CD4-positive, alpha-beta T cell (primary cell): Measurements from ENCODE around the gene SLC12A3. TPM values are rescaled to one million over a fixed set of nuclear protein-coding genes. Genes with fewer than 3 reads are reported as not detected.
A peak's percentile ranks its signal among the peaks of the same experiment; 100 is the strongest.
"Not testable (repeated sequence)": the region's sequence is repeated elsewhere in the genome, so short reads cannot be mapped to it uniquely, and the experiment has no call there.

Experiments
- ATAC-seq: fragments of 200-7000 bp; cut with Tn5 transposase; one replicate; pipeline ENCODE4 v1.10.0; 2022; ENCODE audit warnings: mild to moderate bottlenecking; ENCODE audit not compliant: poor library complexity
- CTCF ChIA-PET: fragments of 350-600 bp; sonication (Branson Sonifier 250); formaldehyde crosslinking; loops from one replicate; lab custom pipeline; 2021; ENCODE audit warnings: antibody characterized with exemption, inconsistent platforms; lab: Charles Lee
- POLR2A ChIA-PET: fragments of 350-600 bp; sonication (Branson Sonifier 250); formaldehyde crosslinking; loops from one replicate; lab custom pipeline; 2021; ENCODE audit warnings: antibody characterized with exemption, inconsistent platforms; lab: Charles Lee
- DNase-seq, 14 experiments: peaks; one replicate each; pipeline ENCODE4 v3.0.0-alpha.2; 2013 to 2020; ENCODE audit warnings: mixed read lengths in 2 of 14
- H3K27ac ChIP-seq, 2 donors: one replicate each; pipeline versions ENCODE4 v1.5.1 to v1.7.0; 2013; ENCODE audit warnings: low read length in 2 of 2, low read depth in 1 of 2, mild to moderate bottlenecking in 1 of 2
- H3K27me3 ChIP-seq, 2 experiments: 1 replicate in 1 of 2; 2 replicates in 1 of 2; pipeline versions ENCODE4 v1.6.1 to v1.7.0; 2013; ENCODE audit warnings: low read length in 2 of 2, control low read depth in 1 of 2, mild to moderate bottlenecking in 1 of 2, moderate library complexity in 1 of 2; ENCODE audit not compliant: insufficient read depth in 2 of 2, control insufficient read depth in 1 of 2
- H3K36me3 ChIP-seq: one replicate; pipeline ENCODE4 v1.6.1; 2013; ENCODE audit warnings: low read length, control low read depth; ENCODE audit not compliant: insufficient read depth
- H3K4me1 ChIP-seq: one replicate; pipeline ENCODE4 v1.6.1; 2013; ENCODE audit warnings: low read length, control low read depth; ENCODE audit not compliant: insufficient read depth
- H3K4me3 ChIP-seq: one replicate; pipeline ENCODE4 v1.5.1; 2013; ENCODE audit warnings: mild to moderate bottlenecking, low read length, moderate library complexity
- H3K9me3 ChIP-seq, 2 experiments: 1 replicate in 1 of 2; 2 replicates in 1 of 2; pipeline versions ENCODE4 v1.6.1 to v1.7.0; 2013; ENCODE audit warnings: low read length in 2 of 2, mild to moderate bottlenecking in 2 of 2, control low read depth in 1 of 2, moderate library complexity in 1 of 2; ENCODE audit not compliant: control insufficient read depth in 1 of 2, insufficient read depth in 1 of 2
- H3K27ac Mint-ChIP-seq: one replicate; pipeline ENCODE4 v1.8.0; 2020; ENCODE audit warnings: mixed read lengths
- H3K27me3 Mint-ChIP-seq: one replicate; pipeline ENCODE4 v1.8.0; 2021; ENCODE audit warnings: mixed read lengths
- H3K36me3 Mint-ChIP-seq: one replicate; pipeline ENCODE4 v1.8.0; 2021; ENCODE audit warnings: low read depth, mixed read lengths
- H3K4me1 Mint-ChIP-seq: one replicate; pipeline ENCODE4 v1.8.0; 2021; ENCODE audit warnings: low read depth, mixed read lengths
- H3K4me3 Mint-ChIP-seq: one replicate; pipeline ENCODE4 v1.8.0; 2020; ENCODE audit warnings: mild to moderate bottlenecking, mixed read lengths
- H3K9me3 Mint-ChIP-seq: one replicate; pipeline ENCODE4 v1.8.0; 2020; ENCODE audit warnings: mixed read lengths
- CTCF ChIP-seq: fragments of 200-600 bp; IDR thresholded peaks from one replicate; pipeline ENCODE4 v1.8.0; 2022; ENCODE audit warnings: antibody characterized with exemption, mild to moderate bottlenecking
- intact Hi-C, 2 experiments: fragments of 100-400 bp; cut with DNase I in 1 of 2; cut with micrococcal nuclease in 1 of 2; formaldehyde crosslinking; loops; one replicate each; pipeline versions ENCODE4 v1.15.1 to v1.9.0; 2023 to 2025; cut with DNase I, micrococcal nuclease
- total RNA-seq, 174 experiments: library from RNA in 2 of 174; stranded (reverse) in 2 of 174; gene quantifications; one replicate each; pipeline ENCODE4 v1.2.3 and lab custom pipeline; 2021 to 2026

Gene SLC12A3
- total RNA-seq, 2 experiments from 2014 or later, result not detected

- H3K27ac ChIP-seq, result no peak overlapping the region
- H3K9me3 ChIP-seq, result no peaks in the 10 kb centered on the region
- ATAC-seq, result peak; percentile 56
- DNase-seq, result peak in 10 of 14 experiments; percentile 7 to 76 (median 29)
- H3K4me3 Mint-ChIP-seq, result no peak overlapping the region
- no peaks in the 10 kb centered on the region for H3K36me3 ChIP-seq
- no peaks in the 10 kb centered on the region for H3K27me3 ChIP-seq
- peak; percentile 84 for TF ChIP-seq CTCF
- no peaks in the 10 kb centered on the region for H3K27me3 Mint-ChIP-seq
- H3K4me3 ChIP-seq, result no peak overlapping the region
- POLR2A ChIA-PET, result interaction anchor here (0.7 kb wide), 1 partner anchor 64 kb away, joined by 3 read pairs; the partner anchor contains the start of gene HERPUD1
- intact Hi-C loops, result loop anchor here (1.0 to 10.0 kb wide), 5 partner anchors 65 to 300 kb away; partner anchors contain the start of gene HERPUD1 (in 2 of the 2)
- no peaks in the 10 kb centered on the region for H3K36me3 Mint-ChIP-seq
- H3K4me1 ChIP-seq, result peaks cover 33% of the 10 kb centered on the region
- no peak overlapping the region for H3K27ac Mint-ChIP-seq
- CTCF ChIA-PET, result interaction anchor here (1.0 kb wide), 1 partner anchor 66 kb away, joined by 3 read pairs; no protein-coding TSS in a partner anchor
- H3K4me1 Mint-ChIP-seq, result peaks cover 13% of the 10 kb centered on the region
- H3K9me3 Mint-ChIP-seq, result no peaks in the 10 kb centered on the region
Observed at GRCh38 chr16:56866955-56867830, 2.2 kb downstream of the SLC12A3 start.

GRCh38 chr16:56868175-56868574 lies 3.2 kb downstream of the SLC12A3 start:
- POLR2A ChIA-PET, result no interaction called here
- CTCF ChIA-PET, result no interaction called here
- Mint-ChIP-seq H3K36me3 (no peaks in the 10 kb centered on the region), H3K27ac (no peak overlapping the region), H3K4me3 (no peak overlapping the region), H3K4me1 (peaks cover 11% of the 10 kb centered on the region), H3K9me3 (no peaks in the 10 kb centered on the region), H3K27me3 (no peaks in the 10 kb centered on the region)
- no peak for DNase-seq
- Histone ChIP-seq H3K9me3 (no peaks in the 10 kb centered on the region), H3K4me3 (no peak overlapping the region), H3K4me1 (peaks cover 24% of the 10 kb centered on the region), H3K27me3 (no peaks in the 10 kb centered on the region), H3K27ac (no peak overlapping the region), H3K36me3 (no peaks in the 10 kb centered on the region)
- TF ChIP-seq CTCF, result no peak
- intact Hi-C loops, result loop anchor here (5.0 to 10.0 kb wide), 4 partner anchors 64 to 299 kb away; partner anchors contain the start of gene HERPUD1 (in 2 of the 2)
- no peak for ATAC-seq

GRCh38 chr16:56868766-56869165 lies 3.8 kb downstream of the SLC12A3 start:
- POLR2A ChIA-PET, H3K4me3 ChIP-seq, H3K9me3 Mint-ChIP-seq, H3K4me1 Mint-ChIP-seq, CTCF ChIA-PET, H3K9me3 ChIP-seq, DNase-seq, H3K27me3 ChIP-seq, H3K36me3 ChIP-seq, H3K27ac ChIP-seq, ATAC-seq, H3K27me3 Mint-ChIP-seq, H3K36me3 Mint-ChIP-seq, H3K27ac Mint-ChIP-seq, H3K4me3 Mint-ChIP-seq: not testable (repeated sequence)
- intact Hi-C loops, result loop anchor here (5.0 to 10.0 kb wide), 4 partner anchors 64 to 299 kb away; partner anchors contain the start of gene HERPUD1 (in 2 of the 2)
- H3K4me1 ChIP-seq, result peaks cover 18% of the 10 kb centered on the region
